Type B pancreatic cell (in vitro differentiated cells): ENCODE results near the gene PRR20G. TPM values are rescaled to one million over a fixed set of nuclear protein-coding genes. Genes with fewer than 3 reads are reported as not detected.

ENCODE experiments used
- DNase-seq: peaks from one replicate; pipeline ENCODE4 v3.0.0; 2021; ENCODE audit warnings: mixed read lengths; ENCODE audit not compliant: unreplicated experiment; ENCODE audit errors: extremely low spot score
- H3K27ac Mint-ChIP-seq: 2 replicates; pipeline ENCODE4 v1.8.0; 2021; ENCODE audit warnings: mild to moderate bottlenecking, mixed read lengths
- H3K27me3 Mint-ChIP-seq: 2 replicates; pipeline ENCODE4 v1.8.0; 2021; ENCODE audit warnings: mixed read lengths
- H3K36me3 Mint-ChIP-seq: 2 replicates; pipeline ENCODE4 v1.8.0; 2021; ENCODE audit warnings: mixed read lengths
- H3K4me1 Mint-ChIP-seq: one replicate; pipeline ENCODE4 v1.8.0; 2021; ENCODE audit warnings: mixed read lengths; ENCODE audit not compliant: unreplicated experiment
- H3K4me3 Mint-ChIP-seq: 2 replicates; pipeline ENCODE4 v1.8.0; 2021; ENCODE audit warnings: mild to moderate bottlenecking, mixed read lengths
- H3K9me3 Mint-ChIP-seq: 2 replicates; pipeline ENCODE4 v1.8.0; 2021; ENCODE audit warnings: mixed read lengths
- total RNA-seq: library from RNA; stranded (reverse); gene quantifications from 2 replicates; pipeline ENCODE4 v1.2.1, GENCODE V29; 2021; ENCODE audit warnings: low replicate concordance
- TF ChIP-seq, protein P1 (sequence below): fragments of 200-600 bp; sonication (generic); conservative IDR thresholded peaks from 2 replicates; pipeline ENCODE4 v1.5.0; 2021; ENCODE audit warnings: antibody characterized with exemption, mild to moderate bottlenecking

The PRR20G gene
- total RNA-seq, 1 donor from 2014 or later, result not detected

- TF ChIP-seq, protein P1, sequence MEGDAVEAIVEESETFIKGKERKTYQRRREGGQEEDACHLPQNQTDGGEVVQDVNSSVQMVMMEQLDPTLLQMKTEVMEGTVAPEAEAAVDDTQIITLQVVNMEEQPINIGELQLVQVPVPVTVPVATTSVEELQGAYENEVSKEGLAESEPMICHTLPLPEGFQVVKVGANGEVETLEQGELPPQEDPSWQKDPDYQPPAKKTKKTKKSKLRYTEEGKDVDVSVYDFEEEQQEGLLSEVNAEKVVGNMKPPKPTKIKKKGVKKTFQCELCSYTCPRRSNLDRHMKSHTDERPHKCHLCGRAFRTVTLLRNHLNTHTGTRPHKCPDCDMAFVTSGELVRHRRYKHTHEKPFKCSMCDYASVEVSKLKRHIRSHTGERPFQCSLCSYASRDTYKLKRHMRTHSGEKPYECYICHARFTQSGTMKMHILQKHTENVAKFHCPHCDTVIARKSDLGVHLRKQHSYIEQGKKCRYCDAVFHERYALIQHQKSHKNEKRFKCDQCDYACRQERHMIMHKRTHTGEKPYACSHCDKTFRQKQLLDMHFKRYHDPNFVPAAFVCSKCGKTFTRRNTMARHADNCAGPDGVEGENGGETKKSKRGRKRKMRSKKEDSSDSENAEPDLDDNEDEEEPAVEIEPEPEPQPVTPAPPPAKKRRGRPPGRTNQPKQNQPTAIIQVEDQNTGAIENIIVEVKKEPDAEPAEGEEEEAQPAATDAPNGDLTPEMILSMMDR, result no peak
- Mint-ChIP-seq H3K36me3 (no peaks in the 10 kb centered on the region), H3K4me3 (no peak overlapping the region), H3K4me1 (no peaks in the 10 kb centered on the region), H3K9me3 (no peaks in the 10 kb centered on the region), H3K27me3 (peaks cover 23% of the 10 kb centered on the region), H3K27ac (no peak overlapping the region)
- no peak for DNase-seq
Observed at GRCh38 chr3:127266186-127266585, 21.7 kb downstream of the PRR20G start.

- H3K4me1 Mint-ChIP-seq, result no peaks in the 10 kb centered on the region
- no peaks in the 10 kb centered on the region for H3K9me3 Mint-ChIP-seq
- H3K36me3 Mint-ChIP-seq, result no peaks in the 10 kb centered on the region
- H3K27me3 Mint-ChIP-seq, result peaks cover 22% of the 10 kb centered on the region
- DNase-seq, result no peak
- TF ChIP-seq, protein P1, result no peak
- no peak overlapping the region for H3K27ac Mint-ChIP-seq
- H3K4me3 Mint-ChIP-seq, result no peak overlapping the region
Observed at GRCh38 chr3:127265581-127265981, 22.3 kb downstream of the PRR20G start.

GRCh38 chr3:127264794-127265514 is 22.9 kb downstream of the PRR20G start:
- no peaks in the 10 kb centered on the region for H3K9me3 Mint-ChIP-seq
- H3K27me3 Mint-ChIP-seq, result peaks cover 25% of the 10 kb centered on the region
- H3K4me1 Mint-ChIP-seq, result no peaks in the 10 kb centered on the region
- H3K27ac Mint-ChIP-seq, result no peak overlapping the region
- no peaks in the 10 kb centered on the region for H3K36me3 Mint-ChIP-seq
- TF ChIP-seq, protein P1, result no peak
- no peak for DNase-seq
- H3K4me3 Mint-ChIP-seq, result no peak overlapping the region

GRCh38 chr3:127264292-127264691 is 23.6 kb downstream of the PRR20G start:
- Mint-ChIP-seq H3K27ac (no peak overlapping the region), H3K27me3 (peaks cover 29% of the 10 kb centered on the region), H3K4me3 (no peak overlapping the region), H3K4me1 (no peaks in the 10 kb centered on the region), H3K9me3 (no peaks in the 10 kb centered on the region), H3K36me3 (no peaks in the 10 kb centered on the region)
- TF ChIP-seq, protein P1, result no peak
- no peak for DNase-seq

GRCh38 chr3:127263586-127264231 is 24.1 kb downstream of the PRR20G start:
- no peaks in the 10 kb centered on the region for H3K36me3 Mint-ChIP-seq
- no peaks in the 10 kb centered on the region for H3K9me3 Mint-ChIP-seq
- no peaks in the 10 kb centered on the region for H3K4me1 Mint-ChIP-seq
- H3K4me3 Mint-ChIP-seq, result no peak overlapping the region
- DNase-seq, result no peak
- no peak overlapping the region for H3K27ac Mint-ChIP-seq
- H3K27me3 Mint-ChIP-seq, result peaks cover 29% of the 10 kb centered on the region
- TF ChIP-seq, protein P1, result no peak
